Upper lobe of left lung (tissue), 4 donors: Measurements from ENCODE around the gene HEPHL1.

ENCODE experiments used
- CTCF ChIP-seq, 6 experiments: fragments of 450-650 bp in 4 of 6; fragments of 200-600 bp in 2 of 6; sonication (generic) in 2 of 6; IDR thresholded peaks; one replicate each; pipeline ENCODE4 v1.5.1; 2016 to 2019; ENCODE audit warnings: antibody characterized with exemption in 6 of 6
- EP300 ChIP-seq, 4 donors: sonication (generic); formaldehyde crosslinking; IDR thresholded peaks; one replicate each; pipeline ENCODE4 v1.5.1; 2017; ENCODE audit warnings: antibody characterized with exemption in 4 of 4, control low read depth in 2 of 4
- POLR2A ChIP-seq, 4 donors: fragments of 450-650 bp; IDR thresholded peaks; one replicate each; pipeline ENCODE4 v1.5.1; 2016 to 2017; ENCODE audit warnings: antibody characterized with exemption in 4 of 4, mild to moderate bottlenecking in 2 of 4
- POLR2AphosphoS5 ChIP-seq, 2 donors: sonication (generic); formaldehyde crosslinking; IDR thresholded peaks; one replicate each; pipeline ENCODE4 v1.5.1; 2017; ENCODE audit warnings: antibody characterized with exemption in 2 of 2

GRCh38 chr11:94127638-94128037 lies 106.5 kb downstream of the HEPHL1 start:
- TF ChIP-seq CTCF (IDR thresholded peaks at IDR 0.05) (no peak), POLR2AphosphoS5 (IDR thresholded peaks at IDR 0.05) (no peak), EP300 (IDR thresholded peaks at IDR 0.05) (no peak), POLR2A (IDR thresholded peaks at IDR 0.05) (no peak)
